Breast epithelium (tissue), 4 donors: Measurements from ENCODE around the gene CCDC57. TPM values are rescaled to one million over a fixed set of nuclear protein-coding genes. Genes with fewer than 3 reads are reported as not detected.
"Not testable (repeated sequence)": the region's sequence is repeated elsewhere in the genome, so short reads cannot be mapped to it uniquely, and the experiment has no call there.

Experiments used
- DNase-seq, 2 donors: peaks; one replicate each; pipeline ENCODE4 v3.0.0-alpha.2; 2019; ENCODE audit warnings: low spot score in 2 of 2
- H3K27ac ChIP-seq, 2 donors: fragments of 200-600 bp; sonication (generic) in 1 of 2; one replicate each; pipeline ENCODE4 v1.5.1; 2016 to 2019; ENCODE audit warnings: mild to moderate bottlenecking in 1 of 2
- H3K27me3 ChIP-seq, 2 donors: fragments of 200-600 bp; sonication (generic) in 1 of 2; one replicate each; pipeline versions ENCODE4 v1.5.1 to v1.6.0; 2017 to 2019; ENCODE audit warnings: control low read depth in 1 of 2, mild to moderate bottlenecking in 1 of 2
- H3K36me3 ChIP-seq: fragments of 200-600 bp; one replicate; pipeline ENCODE4 v1.5.1; 2019
- H3K4me1 ChIP-seq, 2 donors: fragments of 200-600 bp; sonication (generic); one replicate each; pipeline ENCODE4 v1.5.1; 2016 to 2019; ENCODE audit warnings: control low read depth in 1 of 2
- H3K4me3 ChIP-seq, 3 donors: fragments of 200-600 bp; sonication (generic); 1 replicate in 2 of 3; 2 replicates in 1 of 3; pipeline ENCODE4 v1.5.1; 2016 to 2019; ENCODE audit warnings: mild to moderate bottlenecking in 3 of 3, moderate library complexity in 2 of 3
- H3K9me3 ChIP-seq, 2 donors: fragments of 200-600 bp; sonication (generic) in 1 of 2; one replicate each; pipeline ENCODE4 v1.5.1; 2016 to 2019; ENCODE audit warnings: control low read depth in 1 of 2
- POLR2A ChIP-seq: fragments of 450-650 bp; IDR thresholded peaks from one replicate; pipeline ENCODE4 v1.6.1; 2016; ENCODE audit warnings: antibody characterized with exemption, mild to moderate bottlenecking, moderate library complexity
- POLR2AphosphoS5 ChIP-seq, 3 donors: sonication (generic); formaldehyde crosslinking; IDR thresholded peaks; one replicate each; pipeline ENCODE4 v1.6.1; 2017; ENCODE audit warnings: antibody characterized with exemption in 3 of 3
- intact Hi-C: fragments of 100-400 bp; cut with DNase I; formaldehyde crosslinking; loops from one replicate; pipeline ENCODE4 v1.15.1; 2023; ENCODE audit warnings: low total_unique reads
- total RNA-seq, 3 donors: library from RNA; depleted of rRNA; stranded (reverse); fragments of >200 nt; gene quantifications; one replicate each; pipeline ENCODE4 v1.1.0, GENCODE V29; 2016
- TF ChIP-seq, protein P1 (sequence below), 3 donors: fragments of 450-650 bp; IDR thresholded peaks; one replicate each; pipeline ENCODE4 v1.5.1; 2016 to 2017; ENCODE audit warnings: antibody characterized with exemption in 3 of 3, mild to moderate bottlenecking in 3 of 3, moderate library complexity in 3 of 3

Gene CCDC57
- total RNA-seq, 3 donors from 2014 or later = 13.4 to 56.9 (median 52.8) TPM

DNA sequence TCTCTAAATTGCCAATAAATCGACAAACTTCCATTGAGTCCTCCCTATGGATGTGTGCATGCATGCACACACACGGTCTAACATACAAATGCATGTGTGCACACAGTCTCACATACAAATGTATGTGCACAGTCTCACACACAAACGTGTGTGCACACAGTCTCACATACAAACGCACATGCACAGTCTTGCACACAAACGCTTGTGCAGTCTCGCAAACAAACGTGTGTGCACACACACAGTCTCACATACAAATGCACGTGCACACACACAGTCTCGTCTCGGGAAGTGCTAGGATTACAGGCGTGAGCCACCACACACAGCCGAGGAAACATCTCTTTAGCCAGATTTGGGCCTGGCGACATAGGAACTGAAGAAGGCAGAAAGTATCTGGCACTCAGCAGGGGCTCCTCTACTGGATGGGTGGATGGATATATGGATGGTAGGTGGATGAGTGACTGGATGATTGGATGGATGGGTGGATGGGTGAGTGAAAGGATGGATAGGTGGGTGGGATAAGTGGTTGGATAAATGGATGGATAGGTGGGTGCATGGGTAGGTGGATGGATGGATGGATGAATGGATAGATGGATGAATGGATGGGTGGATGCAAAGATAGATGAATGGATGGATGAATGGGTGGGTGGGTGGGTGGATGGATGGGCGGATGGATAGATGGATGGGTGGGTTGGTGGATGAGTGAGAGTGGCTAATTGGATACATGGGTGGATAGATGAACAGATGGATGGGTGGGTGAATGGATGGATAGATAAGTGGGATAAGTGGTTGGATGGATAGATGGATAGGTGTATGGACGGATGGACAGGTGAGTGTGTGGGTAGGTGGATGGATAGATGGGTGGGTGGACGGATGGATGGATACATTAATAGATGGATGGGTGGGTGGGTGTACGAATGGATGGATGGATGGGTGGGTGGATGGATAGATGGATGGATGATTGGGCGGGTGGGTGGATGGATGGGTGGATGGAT is 65.7 kb downstream of the CCDC57 start:
- H3K36me3 ChIP-seq = no peaks in the 10 kb centered on the region
- peaks cover 0 to under 1% of the 10 kb centered on the region in 2 donors for H3K4me1 ChIP-seq
- no peak overlapping the region for H3K4me3 ChIP-seq
- DNase-seq = no peak
- intact Hi-C loops = no loop called here
- H3K27me3 ChIP-seq = no peaks in the 10 kb centered on the region
- TF ChIP-seq POLR2AphosphoS5 (IDR thresholded peaks at IDR 0.05) (no peak), POLR2A (no peak)
- TF ChIP-seq, protein P1, sequence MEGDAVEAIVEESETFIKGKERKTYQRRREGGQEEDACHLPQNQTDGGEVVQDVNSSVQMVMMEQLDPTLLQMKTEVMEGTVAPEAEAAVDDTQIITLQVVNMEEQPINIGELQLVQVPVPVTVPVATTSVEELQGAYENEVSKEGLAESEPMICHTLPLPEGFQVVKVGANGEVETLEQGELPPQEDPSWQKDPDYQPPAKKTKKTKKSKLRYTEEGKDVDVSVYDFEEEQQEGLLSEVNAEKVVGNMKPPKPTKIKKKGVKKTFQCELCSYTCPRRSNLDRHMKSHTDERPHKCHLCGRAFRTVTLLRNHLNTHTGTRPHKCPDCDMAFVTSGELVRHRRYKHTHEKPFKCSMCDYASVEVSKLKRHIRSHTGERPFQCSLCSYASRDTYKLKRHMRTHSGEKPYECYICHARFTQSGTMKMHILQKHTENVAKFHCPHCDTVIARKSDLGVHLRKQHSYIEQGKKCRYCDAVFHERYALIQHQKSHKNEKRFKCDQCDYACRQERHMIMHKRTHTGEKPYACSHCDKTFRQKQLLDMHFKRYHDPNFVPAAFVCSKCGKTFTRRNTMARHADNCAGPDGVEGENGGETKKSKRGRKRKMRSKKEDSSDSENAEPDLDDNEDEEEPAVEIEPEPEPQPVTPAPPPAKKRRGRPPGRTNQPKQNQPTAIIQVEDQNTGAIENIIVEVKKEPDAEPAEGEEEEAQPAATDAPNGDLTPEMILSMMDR (IDR thresholded peaks at IDR 0.05) = no peak
- H3K27ac ChIP-seq = no peak overlapping the region
- no peaks in the 10 kb centered on the region for H3K9me3 ChIP-seq

DNA sequence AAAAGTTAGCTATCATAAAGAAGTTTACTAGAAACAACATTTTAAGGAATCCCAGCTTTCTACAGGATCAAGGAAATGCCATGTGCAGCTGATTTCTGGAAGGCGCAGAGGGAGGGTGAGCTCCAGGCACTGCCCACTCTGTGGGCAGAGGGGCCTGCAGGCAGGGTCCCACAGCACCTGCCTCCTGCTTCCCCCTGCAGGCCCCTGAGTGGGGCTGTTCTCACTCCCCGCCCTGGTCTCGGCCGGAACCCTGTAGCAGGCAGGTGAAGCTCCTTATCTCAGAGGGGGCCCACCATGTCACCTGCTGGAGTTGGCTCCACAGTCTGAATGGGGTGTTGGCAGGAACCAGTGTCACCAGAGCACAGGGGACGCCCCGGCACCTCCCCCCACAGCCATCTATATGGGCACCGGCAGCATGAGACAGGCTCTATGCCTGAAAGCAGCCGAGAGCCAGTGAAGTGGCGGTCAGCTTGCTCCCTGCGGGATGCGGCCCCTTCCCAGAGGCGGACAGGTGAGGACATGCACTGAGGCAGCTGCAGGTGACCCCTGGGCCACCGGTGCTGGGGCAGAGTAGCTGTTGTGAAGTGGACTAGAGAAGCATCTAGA is 67.0 kb downstream of the CCDC57 start:
- TF ChIP-seq, protein P1 (IDR thresholded peaks at IDR 0.05) = no peak
- TF ChIP-seq POLR2AphosphoS5 (IDR thresholded peaks at IDR 0.05) = no peak
- TF ChIP-seq POLR2A = no peak

DNA sequence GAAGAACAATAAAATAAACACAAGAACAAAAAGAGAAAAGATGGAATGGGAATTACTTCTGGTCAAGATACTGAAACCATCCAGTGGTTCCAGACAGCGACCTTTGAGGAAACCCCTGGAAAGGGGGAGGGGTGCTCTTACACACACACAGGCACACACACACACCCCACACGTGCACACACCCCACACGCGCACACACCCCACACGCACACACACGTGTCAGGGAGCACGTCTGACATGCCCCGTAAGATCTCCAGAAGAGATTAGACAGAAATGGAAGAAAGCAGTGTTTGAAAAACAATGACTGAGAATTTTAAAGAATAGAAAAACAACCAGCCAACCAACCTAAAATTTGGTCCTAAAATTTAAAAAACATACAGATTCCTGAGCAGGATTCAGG is 69.3 kb downstream of the CCDC57 start:
- intact Hi-C loops = no loop called here
- no peak for DNase-seq
- Histone ChIP-seq H3K36me3 (no peaks in the 10 kb centered on the region), H3K4me3 (no peak overlapping the region), H3K4me1 (no peaks in the 10 kb centered on the region), H3K9me3 (no peaks in the 10 kb centered on the region), H3K27ac (no peak overlapping the region), H3K27me3 (no peaks in the 10 kb centered on the region)
- TF ChIP-seq POLR2AphosphoS5 (IDR thresholded peaks at IDR 0.05) = no peak
- TF ChIP-seq, protein P1 (IDR thresholded peaks at IDR 0.05) = no peak
- no peak for TF ChIP-seq POLR2A

More for the DNA sequence above, 67.0 kb downstream of the CCDC57 start:
- Histone ChIP-seq H3K4me1 (no peaks in the 10 kb centered on the region), H3K27ac (no peak overlapping the region), H3K4me3 (no peak overlapping the region), H3K27me3 (no peaks in the 10 kb centered on the region), H3K36me3 (no peaks in the 10 kb centered on the region), H3K9me3 (no peaks in the 10 kb centered on the region)
- no peak for DNase-seq
- intact Hi-C loops = no loop called here

DNA sequence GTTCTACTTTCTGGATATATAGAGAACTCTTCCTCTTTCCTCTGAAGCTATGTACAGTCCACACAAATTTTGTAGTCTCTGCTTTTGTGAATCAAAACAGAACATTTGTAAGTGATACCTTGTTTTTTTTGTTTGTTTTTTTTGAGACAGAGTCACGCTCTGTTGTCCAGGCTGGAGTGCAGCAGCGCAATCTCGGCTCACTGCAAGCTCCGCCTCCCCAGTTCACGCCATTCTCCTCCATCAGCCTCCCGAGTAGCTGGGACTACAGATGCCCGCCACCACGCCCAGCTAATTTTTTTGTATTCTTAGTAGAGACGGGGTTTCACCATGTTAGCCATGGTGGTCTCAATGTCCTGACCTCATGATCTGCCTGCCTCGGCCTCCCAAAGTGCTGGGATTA is 72.7 kb downstream of the CCDC57 start:
- H3K9me3 ChIP-seq, H3K27ac ChIP-seq, H3K27me3 ChIP-seq, H3K4me3 ChIP-seq, H3K4me1 ChIP-seq, H3K36me3 ChIP-seq, DNase-seq, intact Hi-C loops: not testable (repeated sequence)

DNA sequence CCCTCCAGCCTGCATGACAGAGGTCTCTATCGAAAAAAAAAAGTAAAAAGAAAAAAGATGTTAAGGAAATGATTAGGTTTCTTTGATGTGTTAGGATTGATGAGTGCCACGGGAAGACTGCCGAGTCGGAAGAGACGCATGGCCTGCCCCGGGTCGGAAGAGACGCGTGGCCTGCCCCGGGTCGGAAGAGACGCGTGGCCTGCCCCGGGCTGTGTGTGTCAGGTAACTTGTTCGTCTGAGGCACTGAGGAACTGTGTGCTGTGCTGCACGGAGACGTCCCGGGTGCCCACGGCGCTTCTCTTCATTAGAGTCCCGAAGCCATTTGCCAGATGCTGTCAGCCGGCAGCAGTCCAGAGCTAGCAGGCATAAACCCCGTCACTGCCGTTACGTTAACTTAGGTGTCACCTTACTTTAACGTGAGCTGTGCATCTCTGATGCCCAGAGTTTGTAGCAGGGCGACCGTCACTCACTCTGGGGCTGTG is 74.1 kb downstream of the CCDC57 start:
- H3K4me3 ChIP-seq = no peak overlapping the region
- no peaks in the 10 kb centered on the region for H3K27me3 ChIP-seq
- H3K9me3 ChIP-seq = no peaks in the 10 kb centered on the region
- TF ChIP-seq, protein P1 (IDR thresholded peaks at IDR 0.05) = no peak
- TF ChIP-seq POLR2AphosphoS5 (IDR thresholded peaks at IDR 0.05) = no peak
- no peak for TF ChIP-seq POLR2A
- intact Hi-C loops = no loop called here
- H3K4me1 ChIP-seq = no peaks in the 10 kb centered on the region
- no peak for DNase-seq
- H3K36me3 ChIP-seq = no peaks in the 10 kb centered on the region
- no peak overlapping the region for H3K27ac ChIP-seq
